Stimulated activated CD8-positive, alpha-beta memory T cell treated with anti-CD3 and anti-CD28 coated beads, Interleukin-7, amount 100 ng/mL, for 1 hour (primary cell): ENCODE measurements around the gene MED28.
"Not testable (repeated sequence)": the region's sequence is repeated elsewhere in the genome, so short reads cannot be mapped to it uniquely, and the experiment has no call there.

ENCODE experiments used
- DNase-seq, 2 donors: peaks; one replicate each; pipeline ENCODE4 v3.0.0-alpha.2; 2020; ENCODE audit warnings: low read depth in 2 of 2

Gene MED28

GRCh38 chr4:17616283-17616682, 1.8 kb downstream of the MED28 start:
- DNase-seq, result no peak

- DNase-seq, result no peak
Observed at GRCh38 chr4:17618926-17619325, 4.5 kb downstream of the MED28 start.

- no peak for DNase-seq
Observed at GRCh38 chr4:17619416-17620105, 5.1 kb downstream of the MED28 start.

- no peak for DNase-seq
Observed at GRCh38 chr4:17623451-17624001, 9.1 kb downstream of the MED28 start.

- DNase-seq, result no peak
Observed at GRCh38 chr4:17624821-17625220, 10.4 kb downstream of the MED28 start.

- DNase-seq, result no peak
Observed at GRCh38 chr4:17630228-17630627, 15.8 kb downstream of the MED28 start.

- no peak for DNase-seq
Observed at GRCh38 chr4:17633600-17633999, 19.2 kb downstream of the MED28 start.

- no peak for DNase-seq
Observed at GRCh38 chr4:17635056-17635455, 20.6 kb downstream of the MED28 start.

- no peak for DNase-seq
Observed at GRCh38 chr4:17636341-17636695, 21.9 kb downstream of the MED28 start.

- DNase-seq, result peak; percentile 34 to 48
Observed at GRCh38 chr4:17636696-17637622, 22.5 kb downstream of the MED28 start.

- no peak for DNase-seq
Observed at GRCh38 chr4:17639136-17639535, 24.7 kb downstream of the MED28 start.

GRCh38 chr4:17642398-17642783, 27.9 kb downstream of the MED28 start:
- no peak for DNase-seq

GRCh38 chr4:17646693-17647092, 32.3 kb downstream of the MED28 start:
- no peak for DNase-seq

- no peak for DNase-seq
Observed at GRCh38 chr4:17647176-17647806, 32.9 kb downstream of the MED28 start.

GRCh38 chr4:17647927-17648326, 33.5 kb downstream of the MED28 start:
- no peak for DNase-seq

- DNase-seq, result no peak
Observed at GRCh38 chr4:17650406-17650805, 36.0 kb downstream of the MED28 start.

- no peak for DNase-seq
Observed at GRCh38 chr4:17654701-17655100, 40.3 kb downstream of the MED28 start.

- no peak for DNase-seq
Observed at GRCh38 chr4:17657090-17657489, 42.6 kb downstream of the MED28 start.

GRCh38 chr4:17657849-17658248, 43.4 kb downstream of the MED28 start:
- no peak for DNase-seq

- not testable (repeated sequence) for DNase-seq
Observed at GRCh38 chr4:17659196-17659595, 44.8 kb downstream of the MED28 start.

- DNase-seq, result no peak
Observed at GRCh38 chr4:17662694-17663093, 48.3 kb downstream of the MED28 start.

GRCh38 chr4:17664755-17665154, 50.3 kb downstream of the MED28 start:
- DNase-seq, result no peak
